GM21360 (cell line): ENCODE measurements around the gene GGT5.
"Not testable (repeated sequence)": the region's sequence is repeated elsewhere in the genome, so short reads cannot be mapped to it uniquely, and the experiment has no call there.

Source experiments
- ATAC-seq: cut with Tn5 transposase; IDR thresholded peaks from one replicate; pipeline ENCODE4 v1.9.1; 2021; ENCODE audit warnings: mild to moderate bottlenecking, moderate library complexity; ENCODE audit not compliant: unreplicated experiment

GGT5 gene

GRCh38 chr22:24235315-24235714 is 9.6 kb downstream of the GGT5 start:
- no peak for ATAC-seq

GRCh38 chr22:24233816-24234215 is 11.1 kb downstream of the GGT5 start:
- no peak for ATAC-seq

GRCh38 chr22:24233235-24233634 is 11.6 kb downstream of the GGT5 start:
- no peak for ATAC-seq

- no peak for ATAC-seq
Measured at GRCh38 chr22:24232725-24233124, 12.2 kb downstream of the GGT5 start.

GRCh38 chr22:24232124-24232523 is 12.8 kb downstream of the GGT5 start:
- no peak for ATAC-seq

- no peak for ATAC-seq
Measured at GRCh38 chr22:24231706-24232105, 13.2 kb downstream of the GGT5 start.

- ATAC-seq = no peak
Measured at GRCh38 chr22:24230911-24231656, 13.8 kb downstream of the GGT5 start.

GRCh38 chr22:24225951-24226350 is 18.9 kb downstream of the GGT5 start:
- no peak for ATAC-seq

- ATAC-seq = no peak
Measured at GRCh38 chr22:24225044-24225601, 19.8 kb downstream of the GGT5 start.

GRCh38 chr22:24224468-24224867 is 20.4 kb downstream of the GGT5 start:
- ATAC-seq = no peak

GRCh38 chr22:24219750-24220149 is 25.1 kb downstream of the GGT5 start:
- ATAC-seq = no peak

GRCh38 chr22:24217384-24217783 is 27.5 kb downstream of the GGT5 start:
- no peak for ATAC-seq

- no peak for ATAC-seq
Measured at GRCh38 chr22:24216541-24217209, 28.2 kb downstream of the GGT5 start.

- ATAC-seq = no peak
Measured at GRCh38 chr22:24214467-24215285, 30.2 kb downstream of the GGT5 start.

GRCh38 chr22:24213111-24213510 is 31.8 kb downstream of the GGT5 start:
- not testable (repeated sequence) for ATAC-seq

GRCh38 chr22:24211716-24212115 is 33.2 kb downstream of the GGT5 start:
- ATAC-seq = not testable (repeated sequence)

- not testable (repeated sequence) for ATAC-seq
Measured at GRCh38 chr22:24210409-24210808, 34.5 kb downstream of the GGT5 start.

GRCh38 chr22:24209687-24210086 is 35.2 kb downstream of the GGT5 start:
- no peak for ATAC-seq

GRCh38 chr22:24209016-24209415 is 35.9 kb downstream of the GGT5 start:
- ATAC-seq = no peak

- ATAC-seq = no peak
Measured at GRCh38 chr22:24208012-24208749, 36.7 kb downstream of the GGT5 start.
